ENCODE results near the gene PPP4R2. TPM values are rescaled to one million over a fixed set of nuclear protein-coding genes. Genes with fewer than 3 reads are reported as not detected.

The PPP4R2 gene
- total and polyA plus RNA-seq, 10 of the 15 experiments (the other 5 are each of a cell fraction or from before 2014, with no cell fraction given), result 16.7 to 83.4 (median 38.9) TPM

- no peak for TF ChIP-seq CREM (IDR thresholded peaks at IDR 0.05; ENCODE audit: low read depth)
Measured at GRCh38 chr3:73010158-73010557, 13.5 kb downstream of the PPP4R2 start (continued).

GRCh38 chr3:73018298-73018697 is 21.7 kb downstream of the PPP4R2 start:
- ATAC-seq (no peak), DNase-seq (ENCODE audit: low read depth, low spot score) (no peak), FAIRE-seq (no peak)
- intact Hi-C loops (cut with micrococcal nuclease; ENCODE audit: unreplicated experiment), result no loop called here
- ChIA-PET RAD21 (ENCODE audit: unreplicated experiment) (no interaction called here), POLR2A (no interaction called here), CTCF (interaction anchor here (1.0 kb wide), 1 partner anchor 67 kb away, joined by 3 read pairs; no protein-coding TSS in a partner anchor), SMC1A (ENCODE audit: uncharacterized antibody, unreplicated experiment) (no interaction called here)
- no peaks in the 10 kb centered on the region for H3K27me3 ChIP-seq (replicated peaks in 1 of 2; ENCODE audit: control insufficient read depth in 2 of 2, insufficient read depth in 2 of 2, low read length in 1 of 2)
- no peaks in the 10 kb centered on the region; the same call in 2 of the 3 replicates for H3K9me3 ChIP-seq (replicated peaks; ENCODE audit: control insufficient read depth, insufficient read depth, low read length)
- 83% methylated on average over 4 of the region's 4 CpGs for WGBS (ENCODE audit: insufficient coverage, insufficient replicate concordance, low lambda C conversion rate, missing lambda C conversion rate)
- no peak overlapping the region for H3K9ac ChIP-seq (ENCODE audit: control insufficient read depth, insufficient read depth, low read length)
- in situ Hi-C loops (cut with MboI), result no loop called here
- H3K4me1 ChIP-seq (ENCODE audit: control insufficient read depth, insufficient read depth, low read length), result peaks cover 3% of the 10 kb centered on the region
- H2AFZ ChIP-seq (ENCODE audit: control insufficient read depth, low read depth, low read length), result no peak overlapping the region
- BruUV-seq (replicated peaks), result no TSS peak
- H3K36me3 ChIP-seq (ENCODE audit: control insufficient read depth in 2 of 2, insufficient read depth in 2 of 2, low read length in 1 of 2), result peaks cover 2 to 10% of the 10 kb centered on the region in 2 experiments; a peak in 2 of 4 replicates
- TF ChIP-seq ATF7 (IDR thresholded peaks at IDR 0.05; ENCODE audit: low read depth) (no peak), MLLT1 (IDR thresholded peaks at IDR 0.05) (no peak), RELB (IDR thresholded peaks at IDR 0.05; ENCODE audit: low read depth) (no peak), MYC (IDR thresholded peaks at IDR 0.05; ENCODE audit: insufficient read depth, insufficient read length, insufficient replicate concordance, low read length, severe bottlenecking) (no peak), SIN3A (IDR thresholded peaks at IDR 0.05; ENCODE audit: low read depth, low read length) (no peak)
- no peak overlapping the region for H3K4me2 ChIP-seq (ENCODE audit: control insufficient read depth, insufficient read depth)
- H3K4me3 ChIP-seq, result no peak overlapping the region
- peaks cover 92% of the 10 kb centered on the region for H3K79me2 ChIP-seq (ENCODE audit: control insufficient read depth, insufficient read depth, low read length)
- H3K27ac ChIP-seq (ENCODE audit: control insufficient read depth, insufficient read depth), result no peak overlapping the region
- peaks cover 4% of the 10 kb centered on the region; the same call in 1 of the 2 replicates for H4K20me1 ChIP-seq (ENCODE audit: control insufficient read depth, insufficient read depth)
